OCI-LY3 (cell line): ENCODE results near the gene YLPM1.
A peak's percentile ranks its signal among the peaks of the same experiment; 100 is the strongest.

ENCODE experiments used
- H2AFZ ChIP-seq: fragments of 200-600, 300-600 bp; shearing (Covaris generic); 2 replicates; pipeline ENCODE4 v1.6.0; 2014; ENCODE audit warnings: antibody characterized with exemption, low read depth, low read length
- H3K27ac ChIP-seq: fragments of 200-600, 300-600 bp; sonication (generic); 2 replicates; pipeline ENCODE4 v1.5.1; 2014; ENCODE audit warnings: mild to moderate bottlenecking, low read length, moderate library complexity, mixed read lengths
- H3K27me3 ChIP-seq: fragments of 200-600, 300-600 bp; sonication (generic); 2 replicates; pipeline ENCODE4 v1.6.1; 2014; ENCODE audit warnings: low read depth, low read length, mixed read lengths
- H3K36me3 ChIP-seq: fragments of 200-600, 300-600 bp; sonication (generic); replicated peaks from 2 replicates; pipeline ENCODE3; 2014; ENCODE audit warnings: low read depth, low read length, mixed read lengths
- H3K4me1 ChIP-seq: fragments of 300-600, 200-600 bp; sonication (generic); 2 replicates; pipeline ENCODE4 v1.6.1; 2014; ENCODE audit warnings: low read length, mixed read lengths
- H3K4me2 ChIP-seq: fragments of 200-600, 300-600 bp; sonication (generic); 2 replicates; pipeline ENCODE4 v1.6.1; 2014; ENCODE audit warnings: low read length, mixed read lengths
- H3K4me3 ChIP-seq: fragments of 300-600, 200-600 bp; sonication (generic); 2 replicates; pipeline ENCODE4 v1.5.1; 2014; ENCODE audit warnings: antibody characterized with exemption, mild to moderate bottlenecking, low read length, moderate library complexity
- H3K79me2 ChIP-seq: fragments of 300-600, 200-600 bp; shearing (Covaris generic); 2 replicates; pipeline ENCODE4 v1.6.1; 2014; ENCODE audit warnings: mild to moderate bottlenecking, low read length, mixed read lengths
- H3K9ac ChIP-seq: fragments of 300-600, 200-600 bp; shearing (Covaris generic); 2 replicates; pipeline ENCODE4 v1.6.0; 2014; ENCODE audit warnings: mild to moderate bottlenecking, low read length, moderate library complexity
- H3K9me3 ChIP-seq: fragments of 200-600, 300-600 bp; shearing (Covaris generic); 2 replicates; pipeline ENCODE4 v1.6.1; 2014; ENCODE audit warnings: low read length, mixed read lengths; ENCODE audit not compliant: insufficient read depth
- H4K20me1 ChIP-seq: fragments of 200-600, 300-600 bp; sonication (generic); 2 replicates; pipeline ENCODE4 v1.6.1; 2016; ENCODE audit warnings: low read length, mixed read lengths; ENCODE audit not compliant: insufficient read depth
- CTCF ChIP-seq: fragments of 200-600, 300-600 bp; sonication (generic); IDR thresholded peaks from 2 replicates; pipeline ENCODE4 v1.5.1; 2014; ENCODE audit warnings: antibody characterized with exemption, low read length, low read depth
- EZH2phosphoT487 ChIP-seq: fragments of 200-600 bp; shearing (Covaris generic); IDR thresholded peaks from 2 replicates; pipeline ENCODE4 v1.6.1; 2018; ENCODE audit warnings: antibody characterized with exemption, mixed run types, low read depth

Gene YLPM1

GRCh38 chr14:74762917-74763802 lies at the start of gene YLPM1:
YLPM1 (plus strand) TSS chr14:74763316; CDS start chr14:74763490, 174 bp downstream.
- Histone ChIP-seq H2AFZ (peak within 1 kb of the TSS; percentile 99), H4K20me1 (peaks cover 28% of the 10 kb centered on the region), H3K9ac (peak within 1 kb of the TSS; percentile 86), H3K27ac (peak within 1 kb of the TSS; percentile 58), H3K9me3 (no peaks in the 10 kb centered on the region), H3K79me2 (peaks cover 55% of the 10 kb centered on the region), H3K4me1 (peaks cover 33% of the 10 kb centered on the region), H3K36me3 (peaks cover 30% of the 10 kb centered on the region), H3K27me3 (no peaks in the 10 kb centered on the region), H3K4me2 (peak within 1 kb of the TSS; percentile 99), H3K4me3 (peak within 1 kb of the TSS; percentile 99)
- TF ChIP-seq CTCF: peak; percentile 54
- no peak for TF ChIP-seq EZH2phosphoT487

GRCh38 chr14:74713395-74713735 lies 49.8 kb upstream of the YLPM1 start:
- no peaks in the 10 kb centered on the region for H3K9me3 ChIP-seq
- H3K27me3 ChIP-seq: no peaks in the 10 kb centered on the region
- H3K4me3 ChIP-seq: peak overlapping the region; percentile 87
- peak overlapping the region; percentile 74 for H3K4me2 ChIP-seq
- peaks cover 19% of the 10 kb centered on the region for H3K36me3 ChIP-seq
- no peak overlapping the region; the same call in 1 of the 2 replicates for H3K27ac ChIP-seq
- H2AFZ ChIP-seq: peak overlapping the region; percentile 75; the same call in 1 of the 2 replicates
- peaks cover 9% of the 10 kb centered on the region; the same call in 1 of the 2 replicates for H4K20me1 ChIP-seq
- peaks cover 58% of the 10 kb centered on the region for H3K79me2 ChIP-seq
- H3K9ac ChIP-seq: peak overlapping the region; percentile 70
- TF ChIP-seq EZH2phosphoT487 (no peak), CTCF (no peak)
- peaks cover 15% of the 10 kb centered on the region for H3K4me1 ChIP-seq

- no peak overlapping the region for H3K4me3 ChIP-seq
- no peaks in the 10 kb centered on the region for H3K27me3 ChIP-seq
- no peak for TF ChIP-seq CTCF
- TF ChIP-seq EZH2phosphoT487: no peak
- no peak overlapping the region for H3K27ac ChIP-seq
- no peak overlapping the region for H3K9ac ChIP-seq
- H2AFZ ChIP-seq: no peak overlapping the region
- no peaks in the 10 kb centered on the region for H3K79me2 ChIP-seq
- H3K4me2 ChIP-seq: no peak overlapping the region
- no peaks in the 10 kb centered on the region for H3K9me3 ChIP-seq
- H3K36me3 ChIP-seq: peaks cover 24% of the 10 kb centered on the region
- no peaks in the 10 kb centered on the region for H3K4me1 ChIP-seq
- H4K20me1 ChIP-seq: no peaks in the 10 kb centered on the region
These were observed 42.6 kb upstream of the YLPM1 start for GRCh38 chr14:74720526-74720925.

GRCh38 chr14:74723134-74723533 lies 40.0 kb upstream of the YLPM1 start:
- Histone ChIP-seq H3K9me3 (no peaks in the 10 kb centered on the region), H2AFZ (no peak overlapping the region), H3K4me2 (no peak overlapping the region), H3K36me3 (peaks cover 12% of the 10 kb centered on the region), H3K4me1 (no peaks in the 10 kb centered on the region), H3K79me2 (no peaks in the 10 kb centered on the region), H3K4me3 (no peak overlapping the region), H4K20me1 (no peaks in the 10 kb centered on the region), H3K9ac (no peak overlapping the region), H3K27ac (no peak overlapping the region), H3K27me3 (no peaks in the 10 kb centered on the region)
- no peak for TF ChIP-seq CTCF
- no peak for TF ChIP-seq EZH2phosphoT487
